ENCODE results near the gene PSAPL1.

DNA sequence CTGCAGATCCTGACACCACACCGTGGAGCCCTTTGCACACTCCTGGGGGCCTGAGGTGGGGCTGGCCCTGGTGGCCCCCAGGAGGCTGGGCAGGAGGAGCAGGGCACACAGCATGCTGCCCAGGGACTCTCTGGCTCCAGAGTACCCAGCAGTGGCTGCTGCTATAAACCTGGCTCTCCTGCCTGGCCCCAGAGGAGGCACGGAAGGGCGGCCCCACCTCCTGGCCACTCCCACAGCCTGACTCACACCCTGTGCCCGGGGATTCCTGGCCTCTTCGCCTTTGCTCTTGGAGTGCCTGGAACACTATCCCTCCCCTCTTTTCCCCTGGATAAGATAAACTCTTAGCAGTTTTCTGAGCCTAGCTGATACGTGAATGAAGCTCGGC is at the start of gene PSAPL1:
- TF ChIP-seq, protein P1, sequence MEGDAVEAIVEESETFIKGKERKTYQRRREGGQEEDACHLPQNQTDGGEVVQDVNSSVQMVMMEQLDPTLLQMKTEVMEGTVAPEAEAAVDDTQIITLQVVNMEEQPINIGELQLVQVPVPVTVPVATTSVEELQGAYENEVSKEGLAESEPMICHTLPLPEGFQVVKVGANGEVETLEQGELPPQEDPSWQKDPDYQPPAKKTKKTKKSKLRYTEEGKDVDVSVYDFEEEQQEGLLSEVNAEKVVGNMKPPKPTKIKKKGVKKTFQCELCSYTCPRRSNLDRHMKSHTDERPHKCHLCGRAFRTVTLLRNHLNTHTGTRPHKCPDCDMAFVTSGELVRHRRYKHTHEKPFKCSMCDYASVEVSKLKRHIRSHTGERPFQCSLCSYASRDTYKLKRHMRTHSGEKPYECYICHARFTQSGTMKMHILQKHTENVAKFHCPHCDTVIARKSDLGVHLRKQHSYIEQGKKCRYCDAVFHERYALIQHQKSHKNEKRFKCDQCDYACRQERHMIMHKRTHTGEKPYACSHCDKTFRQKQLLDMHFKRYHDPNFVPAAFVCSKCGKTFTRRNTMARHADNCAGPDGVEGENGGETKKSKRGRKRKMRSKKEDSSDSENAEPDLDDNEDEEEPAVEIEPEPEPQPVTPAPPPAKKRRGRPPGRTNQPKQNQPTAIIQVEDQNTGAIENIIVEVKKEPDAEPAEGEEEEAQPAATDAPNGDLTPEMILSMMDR (conservative IDR thresholded peaks at IDR 0.05) = no peak
- no peak for TF ChIP-seq EZH2 (IDR thresholded peaks at IDR 0.05; ENCODE audit: low read depth)

All from PC-9 (cell line).